ENCODE data around the gene EHD1. TPM values are rescaled to one million over a fixed set of nuclear protein-coding genes. Genes with fewer than 3 reads are reported as not detected.
A peak's percentile ranks its signal among the peaks of the same experiment; 100 is the strongest.

EHD1 gene
- total and polyA plus RNA-seq, 9 of the 15 experiments (the other 6 are each of a cell fraction or from before 2014, with no cell fraction given) = 0.46 to 65.0 (median 16.4) TPM

DNA sequence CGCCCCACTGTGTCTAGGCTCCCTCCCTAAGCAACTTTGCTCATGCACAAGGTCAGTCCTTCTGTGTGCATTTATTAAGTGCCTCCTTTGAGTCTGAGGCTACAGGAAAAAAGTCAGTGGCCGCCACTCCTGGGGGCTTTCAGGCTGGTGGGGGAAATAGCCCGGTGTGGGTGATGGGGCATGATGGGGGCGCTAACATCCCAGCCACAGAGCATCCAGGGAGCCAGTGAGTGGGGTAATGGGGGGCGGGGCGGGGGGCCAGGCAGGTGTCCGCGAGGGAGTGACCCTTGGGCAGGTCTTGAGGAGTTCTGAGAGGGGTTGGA, 9.9 kb upstream of the EHD1 start (continued):
- no peak for TF ChIP-seq PATZ1 (CRISPR knock-in tag; IDR thresholded peaks at IDR 0.05; ENCODE audit: borderline replicate concordance)
- TF ChIP-seq ZNF79 (CRISPR knock-in tag; IDR thresholded peaks at IDR 0.05; ENCODE audit: low read depth) = no peak
- TF ChIP-seq DPF2 (IDR thresholded peaks at IDR 0.05) = no peak
- no peak for TF ChIP-seq MBD1 (CRISPR knock-in tag; IDR thresholded peaks at IDR 0.05)
- peak; percentile 1 for TF ChIP-seq SAP30 (IDR thresholded peaks at IDR 0.05; ENCODE audit: borderline replicate concordance, insufficient read depth, low read depth, low read length, poor library complexity, severe bottlenecking)
- no peak for TF ChIP-seq ETV1 (tag; conservative IDR thresholded peaks at IDR 0.05; ENCODE audit: low read depth)
- TF ChIP-seq ZNF134 (CRISPR knock-in tag; conservative IDR thresholded peaks at IDR 0.05) = no peak
- TF ChIP-seq CEBPG (CRISPR knock-in tag; IDR thresholded peaks at IDR 0.05) = no peak
- TF ChIP-seq CEBPG (tag; conservative IDR thresholded peaks at IDR 0.05 in 1 of 2, IDR thresholded peaks at IDR 0.05 in 1 of 2) = no peak
- TF ChIP-seq RBM25 (IDR thresholded peaks at IDR 0.05; ENCODE audit: low read depth, low read length, severe bottlenecking) = no peak
- no peak for TF ChIP-seq CREB1 (IDR thresholded peaks at IDR 0.05)
- TF ChIP-seq CREB1 (CRISPR knock-in tag; IDR thresholded peaks at IDR 0.05) = 0 out of 2 replicates have a peak, but pooled peaks have one; percentile 8
- no peak for TF ChIP-seq THRA (IDR thresholded peaks at IDR 0.05)
- no peak for TF ChIP-seq HLTF (IDR thresholded peaks at IDR 0.05)
- no peak for TF ChIP-seq ZNF511 (CRISPR knock-in tag; IDR thresholded peaks at IDR 0.05)
- no peak for TF ChIP-seq KLF6 (CRISPR knock-in tag; IDR thresholded peaks at IDR 0.05; ENCODE audit: borderline replicate concordance)
- no peak for TF ChIP-seq SREBF2 (CRISPR knock-in tag; IDR thresholded peaks at IDR 0.05)
- TF ChIP-seq MLX (CRISPR knock-in tag; conservative IDR thresholded peaks at IDR 0.05) = no peak
- no peak for TF ChIP-seq ZNF644 (tag; IDR thresholded peaks at IDR 0.05; ENCODE audit: low read depth)
- TF ChIP-seq XRCC4 (IDR thresholded peaks at IDR 0.05; ENCODE audit: extremely low read depth, insufficient read depth, insufficient read length) = no peak
- TF ChIP-seq TCFL5 (CRISPR knock-in tag; conservative IDR thresholded peaks at IDR 0.05) = no peak
- TF ChIP-seq NR2C2 (CRISPR knock-in tag; IDR thresholded peaks at IDR 0.05) = no peak
- TF ChIP-seq NR2C2 (tag; IDR thresholded peaks at IDR 0.05) = 0 out of 2 replicates have a peak, but pooled peaks have one; percentile 19

Data from K562 (cell line).